Stimulated activated CD4-positive, alpha-beta T cell treated with anti-CD3 and anti-CD28 coated beads, Interleukin-1b, Interleukin-23, amount 100 ng/mL, for 48 hours (primary cell): ENCODE data around the gene ABL1.
"Not testable (repeated sequence)": the region's sequence is repeated elsewhere in the genome, so short reads cannot be mapped to it uniquely, and the experiment has no call there.

ENCODE experiments used
- DNase-seq: peaks from one replicate; pipeline ENCODE4 v3.0.0-alpha.2; 2020

ABL1 gene

GRCh38 chr9:130834371-130835336 is at the start of gene ABL1:
ABL1 (plus strand) TSS chr9:130835254; CDS start chr9:130835447, 193 bp downstream.
- DNase-seq, result peak; percentile 88

DNA sequence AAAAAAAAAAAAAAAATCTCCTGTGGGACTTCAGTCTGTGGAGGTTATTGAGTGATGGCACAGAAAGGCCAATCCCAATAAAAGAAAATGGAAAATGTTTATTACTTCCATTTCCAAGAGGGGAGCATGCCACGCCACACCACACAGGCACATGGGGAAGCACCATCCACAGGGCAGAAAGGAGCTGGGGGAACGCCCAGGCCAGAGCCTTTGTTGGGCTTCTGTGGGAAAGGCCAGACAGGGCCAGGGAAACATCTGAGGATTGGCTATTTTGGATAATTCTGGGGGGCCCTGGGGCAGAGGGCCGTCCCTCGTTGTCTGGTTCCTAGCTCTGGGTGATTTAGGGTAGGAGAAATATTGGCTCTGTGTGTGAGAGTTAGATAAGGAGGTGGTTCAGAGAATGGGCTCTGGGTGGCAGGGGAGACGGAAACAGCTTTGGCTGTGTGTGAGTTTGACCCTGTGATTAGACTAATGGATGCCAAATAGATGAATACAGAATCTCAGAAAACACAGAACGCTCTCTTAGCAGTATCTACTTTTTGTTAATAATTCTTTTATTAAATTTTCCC is 49.0 kb upstream of the ABL1 start:
- no peak for DNase-seq

- no peak for DNase-seq
Observed at GRCh38 chr9:130786526-130786925, 48.5 kb upstream of the ABL1 start.

DNA sequence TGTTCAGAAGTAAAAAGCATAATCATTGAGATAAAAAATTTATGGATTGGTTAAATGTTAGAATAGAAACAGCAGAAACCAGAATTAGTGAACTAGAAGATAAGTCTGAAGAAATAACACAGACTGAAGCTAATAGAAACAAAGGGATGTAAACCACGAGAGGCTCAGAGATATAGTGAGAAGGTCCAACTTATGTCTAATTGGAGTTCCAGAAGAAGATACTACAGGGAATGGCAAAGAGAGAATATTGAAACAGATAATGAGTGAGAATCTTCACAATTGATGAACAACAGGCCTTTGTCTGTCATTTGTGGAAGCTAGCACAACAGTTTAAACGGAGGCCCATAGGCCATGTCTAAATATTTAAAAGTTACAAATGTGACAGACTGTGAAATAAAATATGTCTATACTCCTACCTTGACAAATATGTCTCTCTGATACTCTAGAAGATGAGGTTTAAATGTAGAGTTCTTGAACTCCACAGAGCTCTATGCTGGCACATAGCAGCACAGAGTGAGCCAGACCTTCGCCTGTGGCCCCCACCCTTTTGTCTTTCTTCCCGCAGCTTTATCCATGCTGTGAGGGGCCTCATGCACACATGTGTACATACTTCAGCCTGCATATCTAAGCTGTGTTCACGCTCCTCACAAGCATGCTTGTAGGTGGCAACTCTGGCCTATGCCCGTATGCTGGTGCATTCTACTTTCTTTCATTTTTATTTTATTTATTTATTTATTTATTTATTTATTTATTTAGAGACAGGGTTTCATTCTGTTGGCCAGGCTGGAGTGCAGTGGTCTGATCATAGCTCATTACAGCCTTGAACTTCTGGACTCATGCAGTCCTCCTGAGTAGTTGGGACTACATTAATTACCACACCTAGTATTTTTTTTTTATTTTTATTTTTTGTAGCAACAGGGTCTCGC is 45.0 kb upstream of the ABL1 start:
- DNase-seq, result no peak

DNA sequence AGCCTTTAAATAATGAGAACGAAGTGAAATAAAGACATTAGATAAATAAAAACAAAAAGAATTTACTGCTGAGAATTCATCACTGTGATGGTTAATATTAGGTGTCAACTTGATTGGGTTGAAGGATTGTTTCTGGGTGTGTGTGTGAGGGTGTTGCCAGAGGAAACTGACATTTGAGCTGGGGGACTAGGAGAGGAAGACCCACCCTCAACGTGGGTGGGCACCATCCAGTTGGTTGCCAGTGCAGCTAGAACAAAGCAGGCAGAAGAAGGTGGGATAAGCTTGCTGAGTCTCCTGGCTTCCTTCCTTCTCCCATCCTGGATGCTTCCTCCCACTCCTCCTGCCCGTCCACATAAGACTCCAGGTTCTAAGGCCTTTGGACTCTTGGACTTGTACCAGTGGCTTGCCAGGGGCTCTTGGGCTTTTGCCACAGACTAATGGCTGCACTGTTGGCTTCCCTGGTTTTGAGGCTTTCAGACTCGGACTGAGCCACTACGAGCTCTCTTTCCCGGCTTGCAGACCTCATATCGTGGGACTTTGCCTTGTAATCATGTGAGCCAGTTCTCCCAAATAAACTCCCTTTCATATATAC is 43.7 kb upstream of the ABL1 start:
- no peak for DNase-seq

- DNase-seq, result no peak
Observed at GRCh38 chr9:130793589-130793988, 41.5 kb upstream of the ABL1 start.

DNA sequence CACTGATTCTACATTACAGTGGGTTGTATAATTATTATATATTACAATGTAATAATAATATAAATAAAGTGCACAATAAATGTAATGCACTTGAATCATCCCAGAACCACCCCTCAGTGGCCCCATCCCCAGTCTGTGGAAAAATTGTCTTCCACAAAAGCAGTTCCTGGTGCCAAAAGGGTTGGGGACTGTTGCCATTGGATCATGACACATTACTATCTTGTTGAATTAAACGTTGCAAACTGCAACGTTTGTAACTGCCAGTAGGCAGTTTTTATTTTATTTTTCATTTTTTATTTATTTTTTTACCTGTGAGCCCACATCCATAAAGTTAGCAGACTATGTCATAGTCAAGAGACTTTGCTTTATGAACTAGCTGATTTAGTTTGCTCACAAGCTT is 41.0 kb upstream of the ABL1 start:
- DNase-seq, result not testable (repeated sequence)

DNA sequence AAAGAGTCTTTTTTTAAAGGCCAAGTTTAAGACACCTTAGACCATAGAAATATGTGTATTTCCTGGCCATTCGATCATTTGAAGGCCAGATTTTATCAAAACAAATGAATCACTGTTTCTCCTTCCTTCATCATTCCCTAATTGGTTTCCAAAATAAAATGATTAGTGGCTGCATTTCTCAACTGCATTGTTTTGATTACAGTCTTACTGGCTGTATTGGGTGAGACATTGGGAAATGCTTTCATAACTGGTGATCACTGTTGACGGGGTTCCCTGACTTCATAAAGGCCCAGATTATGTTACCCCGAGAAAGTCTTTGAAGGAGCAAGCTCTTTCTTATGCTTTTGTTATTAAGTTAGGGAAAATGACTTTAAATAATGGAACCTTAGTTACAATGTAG is 40.6 kb upstream of the ABL1 start:
- not testable (repeated sequence) for DNase-seq

- no peak for DNase-seq
Observed at GRCh38 chr9:130794923-130795495, 40.0 kb upstream of the ABL1 start.

DNA sequence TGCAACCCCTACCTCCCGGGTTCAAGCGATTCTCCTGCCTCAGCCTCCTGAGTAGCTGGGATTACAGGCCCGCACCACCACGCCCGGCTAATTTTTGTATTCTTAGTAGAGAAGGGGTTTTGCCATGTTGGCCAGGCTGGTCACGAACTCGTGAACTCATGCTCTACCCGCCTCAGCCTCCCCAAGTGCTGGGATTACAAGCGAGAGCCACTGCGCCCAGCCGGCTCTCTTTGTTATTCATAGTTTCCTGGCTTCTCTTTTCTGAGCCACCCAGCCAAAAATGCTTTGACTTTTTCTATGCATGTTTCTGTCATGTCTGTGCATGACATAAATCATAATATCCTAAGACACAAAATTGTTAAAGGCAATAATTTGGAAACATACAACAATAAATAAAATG is 31.9 kb upstream of the ABL1 start:
- DNase-seq, result not testable (repeated sequence)

- DNase-seq, result no peak
Observed at GRCh38 chr9:130805510-130806326, 29.3 kb upstream of the ABL1 start.

- no peak for DNase-seq
Observed at GRCh38 chr9:130806327-130806716, 28.7 kb upstream of the ABL1 start.

DNA sequence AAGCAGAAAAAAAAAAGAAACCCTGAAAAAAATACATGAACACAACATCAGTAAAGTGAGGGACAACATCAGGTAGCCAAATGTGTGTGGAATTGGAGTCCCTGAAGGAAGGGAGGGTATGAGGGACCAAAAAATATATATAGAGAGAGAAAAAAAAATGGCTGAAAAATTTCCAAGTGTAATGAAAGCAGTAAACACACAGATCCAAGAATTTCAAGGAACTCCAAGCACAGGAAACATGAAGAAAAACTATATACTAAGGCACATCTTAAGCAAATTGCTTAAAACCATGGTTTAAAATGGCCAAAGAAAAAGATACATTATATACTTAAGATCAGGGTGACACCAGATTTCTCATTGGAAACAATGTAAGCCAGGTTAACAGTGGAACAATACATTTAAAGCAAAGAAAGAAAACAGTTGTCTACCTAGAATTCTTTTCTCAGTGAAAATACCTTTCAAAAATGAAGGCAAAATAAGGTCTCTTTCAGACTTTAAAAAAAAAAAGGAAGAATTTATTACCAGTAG is 24.4 kb upstream of the ABL1 start:
- no peak for DNase-seq

DNA sequence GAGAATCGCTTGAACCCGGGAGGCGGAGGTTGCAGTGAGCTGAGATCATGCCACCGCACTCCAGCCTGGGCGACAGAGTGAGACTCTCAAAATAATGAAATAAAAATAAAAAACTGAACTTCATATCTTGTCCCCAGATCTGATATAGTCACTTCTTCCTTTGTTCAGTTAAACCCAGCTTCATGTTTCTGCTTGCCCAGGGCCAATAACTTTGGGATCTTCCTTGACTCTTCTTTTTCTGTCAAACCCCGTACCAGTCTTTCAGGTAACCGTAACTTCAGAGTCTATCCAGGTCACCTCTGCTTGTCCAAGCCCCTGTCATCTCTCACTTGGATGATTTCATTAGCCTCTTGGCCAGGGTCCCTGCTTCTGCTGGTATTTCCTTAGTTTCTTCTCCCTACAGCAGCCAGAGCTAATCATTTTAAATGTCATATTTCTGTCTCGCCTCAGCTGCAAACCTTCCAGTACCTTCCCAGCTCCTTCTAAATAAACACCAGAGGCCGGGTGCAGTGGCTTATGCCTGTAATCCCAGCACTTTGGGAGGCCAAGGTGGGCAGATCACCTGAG is 19.7 kb upstream of the ABL1 start:
- no peak for DNase-seq

- no peak for DNase-seq
Observed at GRCh38 chr9:130817914-130818313, 17.1 kb upstream of the ABL1 start.

DNA sequence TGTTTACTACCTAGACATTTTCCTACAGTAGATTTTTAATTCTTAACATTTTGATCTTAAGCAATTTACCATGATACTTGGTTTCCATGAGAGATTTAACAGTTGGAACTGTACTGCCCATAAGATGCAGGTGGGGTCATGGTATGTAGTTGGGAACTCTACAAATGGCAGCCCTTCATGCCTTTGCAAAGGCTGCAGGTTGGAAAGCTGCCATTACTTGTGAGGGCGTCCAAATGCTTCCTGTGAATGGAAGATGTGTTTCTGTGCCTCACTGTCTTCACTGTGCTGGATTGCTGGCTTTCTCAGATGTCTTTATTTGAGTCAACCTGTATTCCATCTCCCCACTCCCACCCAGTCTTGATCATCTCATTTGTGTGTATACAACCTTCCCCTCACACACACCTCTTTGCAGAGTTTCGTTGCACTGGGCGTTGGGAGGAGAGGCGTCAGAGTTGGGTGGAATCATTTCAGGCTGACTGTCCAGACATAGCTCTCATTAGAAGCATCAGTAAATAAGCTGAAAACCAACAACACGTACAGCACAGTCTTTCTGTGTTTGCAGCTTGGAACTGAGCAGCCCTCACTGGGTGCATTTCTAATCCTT is 14.8 kb upstream of the ABL1 start:
- no peak for DNase-seq

DNA sequence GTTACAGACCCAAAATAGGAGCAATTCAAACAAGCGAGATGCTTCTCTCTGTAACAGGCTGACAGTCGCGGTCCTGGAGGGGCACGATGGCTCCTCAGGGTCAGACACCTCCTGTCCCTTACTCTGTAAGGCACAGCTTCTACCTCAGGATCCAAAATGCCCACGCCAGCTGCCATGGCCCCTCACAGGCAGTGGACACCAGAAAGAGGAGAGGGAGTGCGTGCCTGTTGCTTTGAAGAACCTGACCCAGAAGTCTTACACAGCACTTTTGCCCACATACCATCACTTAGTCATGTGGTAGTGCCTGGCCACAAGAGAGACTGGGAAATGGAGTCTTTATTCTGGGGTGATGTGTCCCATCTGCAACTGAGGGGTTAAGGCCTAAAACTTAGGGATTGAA is 11.6 kb upstream of the ABL1 start:
- DNase-seq, result no peak

- DNase-seq, result no peak
Observed at GRCh38 chr9:130824079-130824478, 11.0 kb upstream of the ABL1 start.

GRCh38 chr9:130824643-130825350 is 10.3 kb upstream of the ABL1 start:
- no peak for DNase-seq

- no peak for DNase-seq
Observed at GRCh38 chr9:130825351-130825651, 9.8 kb upstream of the ABL1 start.
